IPS-18c (cell line): ENCODE results near the gene ZSCAN20.

Source experiments
- H3K4me3 ChIP-seq: 2 replicates; pipeline ENCODE4 v1.7.0; 2013; ENCODE audit warnings: low read depth, mild to moderate bottlenecking, low read length, moderate library complexity; ENCODE audit not compliant: insufficient read depth
- H3K9me3 ChIP-seq: one replicate; pipeline ENCODE4 v1.6.1; 2013; ENCODE audit warnings: mild to moderate bottlenecking, low read length, moderate library complexity; ENCODE audit not compliant: control insufficient read depth, insufficient read depth

The ZSCAN20 gene

DNA sequence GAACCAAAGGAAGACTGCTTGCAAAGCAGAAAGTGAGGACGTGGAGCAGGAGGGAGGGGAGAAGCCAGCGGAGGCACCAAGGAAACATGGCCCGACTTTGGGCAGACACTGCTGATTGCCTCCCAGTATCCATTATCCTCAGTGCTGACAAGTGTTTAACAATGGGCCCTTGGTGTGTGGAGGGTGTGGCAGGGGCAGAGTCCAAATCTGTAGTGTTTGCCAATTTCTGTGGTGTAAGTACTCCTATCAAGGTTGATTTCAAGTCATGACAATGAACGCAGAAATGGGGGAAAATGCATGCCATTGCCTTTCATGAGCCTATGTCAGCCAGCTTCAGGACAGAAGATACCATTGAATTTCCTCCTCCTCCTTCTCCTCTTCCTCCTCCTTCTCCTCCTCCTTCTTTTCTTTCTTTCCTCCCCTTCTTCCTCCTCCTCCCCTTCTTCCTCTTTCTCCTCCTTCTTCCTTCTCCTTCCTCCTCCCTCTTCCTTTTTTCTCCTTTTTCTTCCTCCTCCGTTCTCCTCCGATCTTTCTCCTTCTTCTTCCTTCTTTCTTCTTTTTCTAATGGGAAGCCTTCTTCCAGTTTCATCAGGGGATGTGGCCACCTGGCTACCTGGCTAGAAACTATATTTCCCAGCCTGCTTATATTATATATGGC, 31.2 kb upstream of the ZSCAN20 start:
- H3K4me3 ChIP-seq = no peak overlapping the region
- no peaks in the 10 kb centered on the region for H3K9me3 ChIP-seq

- no peaks in the 10 kb centered on the region for H3K9me3 ChIP-seq
- H3K4me3 ChIP-seq = no peak overlapping the region
Observed at GRCh38 chr1:33442141-33442540, 30.3 kb upstream of the ZSCAN20 start.

- Histone ChIP-seq H3K4me3 (no peak overlapping the region), H3K9me3 (no peaks in the 10 kb centered on the region)
Observed at GRCh38 chr1:33443080-33443704, 29.3 kb upstream of the ZSCAN20 start.

- H3K9me3 ChIP-seq = no peaks in the 10 kb centered on the region
- no peak overlapping the region for H3K4me3 ChIP-seq
Observed at GRCh38 chr1:33443705-33444180, 28.7 kb upstream of the ZSCAN20 start.

DNA sequence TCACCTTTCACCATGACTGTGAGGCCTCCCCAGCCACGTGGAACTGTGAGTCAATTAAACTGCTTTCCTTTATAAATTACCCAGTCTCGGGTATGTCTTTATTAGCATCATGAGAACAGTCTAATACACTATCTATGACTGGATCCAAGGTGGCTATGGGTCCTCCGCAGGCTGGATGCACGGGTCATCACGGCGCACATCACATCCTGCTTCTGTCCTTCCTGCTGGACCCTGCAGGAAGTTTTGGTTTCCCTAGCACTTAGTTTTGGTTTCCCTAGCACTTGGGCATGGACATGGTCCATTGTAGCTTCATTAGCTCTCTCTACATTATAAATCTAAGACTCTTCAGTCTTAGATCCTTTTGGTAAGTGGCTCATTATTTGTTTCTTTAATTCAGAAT, 27.3 kb upstream of the ZSCAN20 start:
- no peak overlapping the region for H3K4me3 ChIP-seq
- H3K9me3 ChIP-seq = no peaks in the 10 kb centered on the region

DNA sequence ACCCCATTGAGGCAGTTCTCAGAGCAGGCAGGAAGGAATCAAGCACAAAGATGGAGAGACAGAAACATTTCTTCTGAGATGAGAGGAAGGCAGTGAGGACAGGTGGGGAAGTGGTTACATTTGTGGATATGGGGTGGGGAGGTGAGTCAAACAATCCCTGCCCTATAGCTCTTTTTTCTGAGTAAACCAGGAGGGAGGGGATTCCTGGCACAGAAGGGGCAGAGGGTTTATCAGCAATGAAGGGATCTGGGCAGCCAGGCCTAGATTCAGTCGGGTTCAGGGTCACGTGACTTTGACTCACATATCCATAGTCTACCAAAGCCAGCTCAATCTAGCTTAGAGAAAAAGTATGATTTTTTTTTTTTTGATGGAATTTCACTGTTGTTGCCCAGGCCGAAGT, 25.9 kb upstream of the ZSCAN20 start:
- Histone ChIP-seq H3K9me3 (no peaks in the 10 kb centered on the region), H3K4me3 (no peak overlapping the region)

DNA sequence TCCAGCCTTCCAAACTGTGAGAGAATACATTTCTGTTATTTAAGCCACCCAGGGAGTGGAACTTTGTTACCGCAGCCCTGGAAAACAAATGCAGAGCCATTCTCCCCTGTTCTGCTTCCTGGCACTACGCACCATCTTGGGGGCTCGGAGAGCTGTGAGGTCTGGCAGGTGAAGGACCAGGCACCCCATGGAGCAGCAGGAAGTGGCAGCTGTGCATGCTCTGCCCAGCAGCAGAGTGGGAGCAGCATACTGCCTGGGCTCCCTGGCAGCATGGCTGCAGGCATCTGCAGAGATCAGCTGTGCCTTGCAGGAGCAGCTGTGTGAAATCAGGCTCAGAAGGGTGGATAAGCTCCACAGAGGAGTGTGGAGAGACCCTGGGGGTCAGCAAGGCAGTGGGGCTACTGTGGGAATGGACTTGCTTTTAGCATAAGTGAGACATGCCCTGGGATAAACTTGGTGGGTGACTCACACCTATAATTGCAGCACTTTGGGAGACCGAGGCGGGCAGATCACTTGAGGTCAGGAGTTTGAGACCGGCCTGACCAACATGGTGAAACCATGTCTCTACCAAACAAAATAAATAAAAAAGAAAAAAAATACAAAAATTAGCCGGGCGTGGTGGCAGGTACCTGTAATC, 17.7 kb upstream of the ZSCAN20 start:
- Histone ChIP-seq H3K9me3 (no peaks in the 10 kb centered on the region), H3K4me3 (no peak overlapping the region)

GRCh38 chr1:33455539-33456501, 16.6 kb upstream of the ZSCAN20 start:
- no peak overlapping the region for H3K4me3 ChIP-seq
- no peaks in the 10 kb centered on the region for H3K9me3 ChIP-seq

GRCh38 chr1:33456502-33456886, 16.0 kb upstream of the ZSCAN20 start:
- Histone ChIP-seq H3K9me3 (no peaks in the 10 kb centered on the region), H3K4me3 (no peak overlapping the region)

- Histone ChIP-seq H3K9me3 (no peaks in the 10 kb centered on the region), H3K4me3 (no peak overlapping the region)
Observed at GRCh38 chr1:33459691-33460090, 12.8 kb upstream of the ZSCAN20 start.

- Histone ChIP-seq H3K4me3 (no peak overlapping the region), H3K9me3 (no peaks in the 10 kb centered on the region)
Observed at GRCh38 chr1:33460144-33460543, 12.3 kb upstream of the ZSCAN20 start.

- H3K4me3 ChIP-seq = no peak overlapping the region
- H3K9me3 ChIP-seq = no peaks in the 10 kb centered on the region
Observed at GRCh38 chr1:33460947-33461629, 11.4 kb upstream of the ZSCAN20 start.

GRCh38 chr1:33462405-33463164, 9.9 kb upstream of the ZSCAN20 start:
- H3K4me3 ChIP-seq = no peak overlapping the region

DNA sequence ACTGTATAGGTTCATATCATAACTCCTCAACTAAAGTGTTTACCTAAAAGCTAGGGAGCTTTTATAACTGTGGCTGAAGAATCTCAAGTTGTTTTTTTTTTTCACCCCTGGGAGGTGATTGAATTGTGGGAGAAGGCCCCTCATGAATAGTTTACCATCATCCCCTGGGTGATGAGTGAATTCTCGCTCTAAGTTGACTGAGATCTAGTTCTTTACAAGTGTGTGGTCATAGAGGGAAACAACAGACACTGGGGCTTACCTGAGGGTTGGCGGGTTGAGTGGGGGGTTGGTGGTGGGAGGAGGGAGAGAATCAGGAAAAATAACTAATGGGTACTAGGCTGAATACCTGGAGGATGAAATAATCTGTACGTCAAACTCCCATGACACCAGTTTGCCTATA, 7.9 kb upstream of the ZSCAN20 start:
- Histone ChIP-seq H3K4me3 (no peak overlapping the region), H3K9me3 (no peaks in the 10 kb centered on the region)

More at GRCh38 chr1:33462405-33463164, 9.9 kb upstream of the ZSCAN20 start:
- no peaks in the 10 kb centered on the region for H3K9me3 ChIP-seq

DNA sequence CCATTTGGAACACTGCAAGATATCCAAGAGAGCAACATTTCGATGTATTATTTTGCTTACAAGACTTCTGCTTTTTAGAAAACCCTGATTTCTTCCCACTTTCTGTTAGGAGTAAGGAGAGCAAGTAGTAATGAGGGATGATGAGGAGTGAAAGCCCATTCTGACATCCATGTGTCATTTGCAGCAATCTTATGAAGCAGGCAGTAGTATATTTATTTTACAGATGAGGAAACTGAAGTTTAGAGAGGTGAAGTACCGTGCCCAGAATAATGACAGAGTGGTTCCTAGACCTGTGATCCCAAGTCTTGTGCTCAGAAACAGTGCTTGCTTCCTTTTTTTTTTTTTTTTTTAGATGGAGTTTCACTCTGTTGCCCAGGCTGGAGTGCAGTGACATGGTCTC, 7.1 kb upstream of the ZSCAN20 start:
- Histone ChIP-seq H3K4me3 (no peak overlapping the region), H3K9me3 (no peaks in the 10 kb centered on the region)

GRCh38 chr1:33466159-33466558, 6.3 kb upstream of the ZSCAN20 start:
- Histone ChIP-seq H3K9me3 (no peaks in the 10 kb centered on the region), H3K4me3 (no peak overlapping the region)
